ENCODE results near the gene RINT1. TPM values are rescaled to one million over a fixed set of nuclear protein-coding genes. Genes with fewer than 3 reads are reported as not detected.
"Not testable (repeated sequence)": the region's sequence is repeated elsewhere in the genome, so short reads cannot be mapped to it uniquely, and the experiment has no call there.

Gene RINT1
- total RNA-seq, 1 donor from 2014 or later = 9.0 TPM

DNA sequence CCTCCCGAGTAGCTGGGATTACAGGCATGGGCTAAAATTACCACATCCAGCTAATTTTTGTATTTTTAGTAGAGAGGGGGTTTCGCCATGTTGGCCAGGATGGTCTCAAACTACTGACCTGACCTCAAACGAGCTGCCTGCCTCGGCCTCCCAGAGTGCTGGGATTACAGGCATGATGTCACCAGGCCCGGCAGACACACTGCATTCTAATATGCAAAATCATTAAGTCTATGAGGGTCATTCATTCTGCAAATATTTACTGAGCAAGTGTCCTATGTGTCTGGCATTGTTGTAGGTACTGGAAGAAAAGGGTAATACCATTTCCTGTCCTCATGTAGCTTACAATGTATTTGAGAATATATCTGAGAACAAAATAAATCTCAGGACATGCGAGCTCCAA lies 12.6 kb upstream of the RINT1 start:
- DNase-seq (ENCODE audit: low read depth) = no peak
- FAIRE-seq = no peak
- H3K27me3 ChIP-seq (ENCODE audit: control insufficient read depth, insufficient read depth, low read length) = no peaks in the 10 kb centered on the region
- H3K36me3 ChIP-seq (ENCODE audit: control insufficient read depth, insufficient read depth, low read length) = peaks cover 2% of the 10 kb centered on the region
- H3K4me3 ChIP-seq (ENCODE audit: low read depth, low read length) = no peak overlapping the region
- TF ChIP-seq, protein P1, sequence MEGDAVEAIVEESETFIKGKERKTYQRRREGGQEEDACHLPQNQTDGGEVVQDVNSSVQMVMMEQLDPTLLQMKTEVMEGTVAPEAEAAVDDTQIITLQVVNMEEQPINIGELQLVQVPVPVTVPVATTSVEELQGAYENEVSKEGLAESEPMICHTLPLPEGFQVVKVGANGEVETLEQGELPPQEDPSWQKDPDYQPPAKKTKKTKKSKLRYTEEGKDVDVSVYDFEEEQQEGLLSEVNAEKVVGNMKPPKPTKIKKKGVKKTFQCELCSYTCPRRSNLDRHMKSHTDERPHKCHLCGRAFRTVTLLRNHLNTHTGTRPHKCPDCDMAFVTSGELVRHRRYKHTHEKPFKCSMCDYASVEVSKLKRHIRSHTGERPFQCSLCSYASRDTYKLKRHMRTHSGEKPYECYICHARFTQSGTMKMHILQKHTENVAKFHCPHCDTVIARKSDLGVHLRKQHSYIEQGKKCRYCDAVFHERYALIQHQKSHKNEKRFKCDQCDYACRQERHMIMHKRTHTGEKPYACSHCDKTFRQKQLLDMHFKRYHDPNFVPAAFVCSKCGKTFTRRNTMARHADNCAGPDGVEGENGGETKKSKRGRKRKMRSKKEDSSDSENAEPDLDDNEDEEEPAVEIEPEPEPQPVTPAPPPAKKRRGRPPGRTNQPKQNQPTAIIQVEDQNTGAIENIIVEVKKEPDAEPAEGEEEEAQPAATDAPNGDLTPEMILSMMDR (IDR thresholded peaks at IDR 0.05; ENCODE audit: insufficient read depth, low read length, severe bottlenecking) = no peak

DNA sequence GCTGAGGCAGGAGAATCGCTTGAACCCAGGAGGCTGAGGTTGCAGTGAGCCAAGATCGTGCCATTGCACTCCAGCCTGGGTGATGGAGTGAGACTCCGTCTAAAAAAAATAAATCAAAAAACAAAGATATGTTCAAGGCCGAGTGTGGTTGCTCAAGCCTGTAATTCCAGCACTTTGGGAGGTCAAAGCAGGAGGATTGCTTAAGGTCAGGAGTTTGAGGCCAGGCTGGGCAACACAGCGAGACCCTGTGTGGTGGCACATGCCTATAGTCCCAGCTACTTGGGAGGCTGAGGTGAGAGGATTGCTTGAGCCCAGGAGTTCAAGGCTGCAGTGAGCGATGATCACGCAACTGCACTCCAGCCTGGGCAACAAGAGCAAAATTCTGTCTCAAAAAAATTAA lies 11.4 kb upstream of the RINT1 start:
- H3K36me3 ChIP-seq (ENCODE audit: control insufficient read depth, insufficient read depth, low read length); H3K4me3 ChIP-seq (ENCODE audit: low read depth, low read length); H3K27me3 ChIP-seq (ENCODE audit: control insufficient read depth, insufficient read depth, low read length); DNase-seq (ENCODE audit: low read depth); FAIRE-seq: not testable (repeated sequence)

DNA sequence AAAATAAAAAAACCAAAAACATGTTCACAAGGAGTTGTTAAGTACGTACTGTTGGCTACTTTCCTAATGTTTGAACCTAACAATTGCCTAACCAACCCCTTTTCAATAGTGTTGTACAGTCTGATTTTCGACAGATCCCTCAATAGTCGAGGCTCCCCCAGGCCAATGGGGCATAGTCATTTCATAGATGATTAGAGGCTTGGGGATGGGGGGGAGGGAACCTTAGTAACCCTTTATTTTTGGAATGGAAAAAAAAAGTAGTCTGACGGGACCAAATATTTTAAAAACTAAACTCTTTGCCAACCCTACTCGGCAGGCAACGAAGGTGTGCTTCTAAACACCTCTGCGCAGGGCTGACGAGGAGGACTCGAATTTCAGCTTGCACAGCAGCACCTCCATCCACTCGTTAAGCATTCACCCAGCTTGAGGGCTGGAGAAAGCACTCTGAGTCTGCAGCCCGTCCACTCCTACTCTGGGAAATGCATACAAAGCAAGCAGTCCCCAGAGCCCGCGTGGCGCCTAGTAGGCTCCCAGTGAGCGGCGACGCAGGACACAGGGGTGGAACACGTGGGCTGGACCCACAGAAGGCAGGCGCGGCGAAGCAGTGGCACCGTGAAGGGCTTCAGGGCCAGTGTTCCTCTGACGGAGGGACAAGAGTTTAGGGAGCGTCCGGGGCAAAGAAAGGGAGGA lies 10.8 kb upstream of the RINT1 start:
- H3K27me3 ChIP-seq (ENCODE audit: control insufficient read depth, insufficient read depth, low read length) = no peaks in the 10 kb centered on the region
- TF ChIP-seq, protein P1 (IDR thresholded peaks at IDR 0.05; ENCODE audit: insufficient read depth, low read length, severe bottlenecking) = no peak
- H3K36me3 ChIP-seq (ENCODE audit: control insufficient read depth, insufficient read depth, low read length) = peaks cover 2% of the 10 kb centered on the region
- H3K4me3 ChIP-seq (ENCODE audit: low read depth, low read length) = peak overlapping the region; percentile 66
- DNase-seq (ENCODE audit: low read depth) = peak; percentile 36
- no peak for FAIRE-seq

DNA sequence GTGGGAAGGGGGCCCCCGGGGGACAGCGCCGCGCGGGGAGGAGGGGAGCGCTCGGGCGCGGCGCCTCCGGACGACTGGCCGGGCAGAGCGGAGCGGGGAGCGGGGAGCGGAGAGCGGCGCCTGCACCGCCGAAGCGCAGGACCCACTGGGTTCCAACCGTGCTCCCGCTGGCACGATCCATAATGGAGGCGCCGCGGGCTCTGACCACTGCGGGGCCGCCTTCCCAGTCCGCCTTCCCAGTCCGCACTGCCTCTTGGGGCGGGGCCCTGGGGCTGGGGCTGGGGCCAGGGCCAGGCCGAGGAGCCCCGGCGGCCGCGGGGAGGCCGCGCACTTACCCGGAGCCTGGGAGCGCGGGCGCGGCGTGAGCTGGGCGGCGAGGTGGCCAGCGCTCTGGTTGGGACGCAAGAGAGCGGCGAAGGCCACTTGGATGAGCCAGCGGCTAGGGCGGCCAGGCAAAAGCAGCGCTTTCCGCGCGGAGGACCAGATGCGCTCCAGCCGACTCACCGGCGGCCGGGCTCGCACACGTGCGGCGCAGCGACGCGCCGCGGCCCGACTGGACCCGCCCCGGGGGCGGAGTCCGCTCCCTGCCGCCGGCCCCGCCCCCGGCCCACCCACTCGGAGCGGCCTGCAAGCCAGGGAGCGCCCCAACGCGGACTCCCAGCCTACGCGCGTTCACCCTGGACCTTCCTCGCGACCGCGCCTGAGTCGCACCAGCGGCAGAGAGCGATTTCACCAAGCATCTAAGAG lies 10.1 kb upstream of the RINT1 start, which contains the start of gene PUS7:
PUS7 (minus strand) TSS at position 555 of the 747 bp plus-strand sequence. CDS start 13,759 bp downstream, outside the sequence.
- DNase-seq (ENCODE audit: low read depth) (peak; percentile 74), FAIRE-seq (no peak)
- Histone ChIP-seq H3K27me3 (ENCODE audit: control insufficient read depth, insufficient read depth, low read length) (no peaks in the 10 kb centered on the region), H3K36me3 (ENCODE audit: control insufficient read depth, insufficient read depth, low read length) (peaks cover 2% of the 10 kb centered on the region), H3K4me3 (ENCODE audit: low read depth, low read length) (peak within 1 kb of the TSS; percentile 66)
- TF ChIP-seq, protein P1 (IDR thresholded peaks at IDR 0.05; ENCODE audit: insufficient read depth, low read length, severe bottlenecking) = no peak

DNA sequence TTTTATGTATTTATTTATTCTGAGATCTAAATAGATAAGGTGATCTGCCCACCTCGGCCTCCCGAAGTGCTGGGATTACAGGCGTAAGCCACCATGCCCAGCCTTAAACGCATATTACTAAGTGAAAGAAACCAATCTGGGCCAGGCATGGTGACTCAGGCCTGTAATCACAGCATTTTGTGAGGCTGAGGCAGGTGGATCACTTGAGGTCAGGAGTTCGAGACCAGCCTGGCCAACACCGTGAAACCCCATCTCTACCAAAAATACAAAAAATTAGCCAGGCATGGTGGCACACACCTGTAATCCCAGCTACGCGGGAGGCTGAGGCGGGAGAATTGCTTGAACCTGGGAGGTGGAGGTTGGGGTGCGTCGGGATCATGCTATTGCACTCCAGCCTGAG lies 7.6 kb upstream of the RINT1 start:
- H3K27me3 ChIP-seq (ENCODE audit: control insufficient read depth, insufficient read depth, low read length); H3K4me3 ChIP-seq (ENCODE audit: low read depth, low read length); H3K36me3 ChIP-seq (ENCODE audit: control insufficient read depth, insufficient read depth, low read length); DNase-seq (ENCODE audit: low read depth); FAIRE-seq: not testable (repeated sequence)

DNA sequence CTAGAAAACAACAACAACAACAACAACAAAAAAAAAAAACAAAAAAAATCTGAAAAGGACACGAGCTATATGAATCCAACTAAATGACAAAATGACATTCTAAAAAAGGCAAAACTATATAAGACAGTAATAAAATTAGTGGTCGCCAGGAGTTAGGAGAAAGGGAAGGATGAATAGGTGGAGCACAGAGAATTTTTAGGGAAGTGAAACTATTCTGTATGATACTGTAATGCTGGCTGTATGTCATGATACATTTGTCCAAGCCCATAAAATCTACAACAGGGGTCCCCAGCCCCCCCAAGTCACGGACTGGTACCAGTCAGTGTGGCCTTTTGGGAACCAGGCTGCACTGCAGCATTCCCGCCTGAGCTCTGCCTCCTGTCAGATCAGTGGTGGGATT lies 7.2 kb upstream of the RINT1 start:
- Histone ChIP-seq H3K4me3 (ENCODE audit: low read depth, low read length) (no peak overlapping the region), H3K27me3 (ENCODE audit: control insufficient read depth, insufficient read depth, low read length) (no peaks in the 10 kb centered on the region), H3K36me3 (ENCODE audit: control insufficient read depth, insufficient read depth, low read length) (no peaks in the 10 kb centered on the region)
- DNase-seq (ENCODE audit: low read depth) (no peak), FAIRE-seq (no peak)
- TF ChIP-seq, protein P1 (IDR thresholded peaks at IDR 0.05; ENCODE audit: insufficient read depth, low read length, severe bottlenecking) = no peak

DNA sequence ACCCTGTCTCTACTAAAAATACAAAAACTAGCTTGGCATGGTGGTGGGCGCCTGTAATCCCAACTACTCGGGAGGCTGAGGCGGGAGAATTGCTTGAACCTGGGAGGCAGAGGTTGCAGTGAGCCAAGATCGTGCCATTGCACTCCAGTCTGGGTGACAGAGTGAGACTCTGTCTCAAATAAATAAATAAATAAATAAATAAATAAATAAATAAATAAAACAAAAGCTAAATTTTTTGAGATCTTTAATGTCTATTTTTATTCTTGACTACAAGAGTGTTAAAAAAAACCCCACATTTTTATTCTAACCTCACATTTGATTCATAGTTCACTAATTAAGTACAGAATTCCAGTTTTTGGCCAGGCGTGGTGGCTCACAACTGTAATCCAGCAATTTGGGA lies 4.3 kb upstream of the RINT1 start:
- not testable (repeated sequence) for FAIRE-seq; H3K4me3 ChIP-seq (ENCODE audit: low read depth, low read length); H3K36me3 ChIP-seq (ENCODE audit: control insufficient read depth, insufficient read depth, low read length); DNase-seq (ENCODE audit: low read depth); H3K27me3 ChIP-seq (ENCODE audit: control insufficient read depth, insufficient read depth, low read length)
